DOHH2 (cell line): Measurements from ENCODE around the gene CREB1.

Source experiments
- H3F3A ChIP-seq: fragments of 200-600 bp; sonication (generic), shearing (Covaris generic); 2 replicates; pipeline ENCODE4 v1.6.0; 2016; ENCODE audit warnings: antibody characterized with exemption, mild to moderate bottlenecking; ENCODE audit not compliant: control insufficient read depth, insufficient read depth
- H3K27ac ChIP-seq: fragments of 200-600 bp; sonication (generic); 2 replicates; pipeline ENCODE4 v1.5.1; 2014; ENCODE audit warnings: low read depth, mild to moderate bottlenecking, low read length, moderate library complexity
- H3K27me3 ChIP-seq: fragments of 200-600 bp; sonication (generic); 2 replicates; pipeline ENCODE4 v1.6.1; 2014; ENCODE audit warnings: mild to moderate bottlenecking, low read length, mixed read lengths; ENCODE audit not compliant: control insufficient read depth
- H3K36me3 ChIP-seq: fragments of 200-600 bp; sonication (generic); 2 replicates; pipeline ENCODE4 v1.6.1; 2014; ENCODE audit warnings: mild to moderate bottlenecking, low read length, moderate library complexity, mixed read lengths; ENCODE audit not compliant: control insufficient read depth
- H3K4me1 ChIP-seq: fragments of 200-600 bp; sonication (generic); 2 replicates; pipeline ENCODE4 v1.6.1; 2014; ENCODE audit warnings: mild to moderate bottlenecking, low read length, mixed read lengths; ENCODE audit not compliant: control insufficient read depth
- H3K4me2 ChIP-seq: fragments of 200-600 bp; sonication (generic); 2 replicates; pipeline ENCODE4 v1.6.0; 2014; ENCODE audit warnings: mild to moderate bottlenecking, low read length, moderate library complexity
- H3K4me3 ChIP-seq: fragments of 200-600 bp; sonication (generic); 2 replicates; pipeline ENCODE4 v1.5.1; 2014; ENCODE audit warnings: mild to moderate bottlenecking, low read length, mixed read lengths
- H3K79me2 ChIP-seq: fragments of 200-600 bp; sonication (generic); 2 replicates; pipeline ENCODE4 v1.6.1; 2014; ENCODE audit warnings: mild to moderate bottlenecking, low read length, mixed read lengths; ENCODE audit not compliant: control insufficient read depth
- H3K9me2 ChIP-seq: fragments of 200-600 bp; sonication (generic); replicated peaks from 2 replicates; pipeline ENCODE4 v1.6.1; 2014; ENCODE audit warnings: mild to moderate bottlenecking, low read length, mixed read lengths; ENCODE audit not compliant: control insufficient read depth
- H3K9me3 ChIP-seq: fragments of 200-600 bp; sonication (generic); 2 replicates; pipeline ENCODE4 v1.6.1; 2014; ENCODE audit warnings: antibody characterized with exemption, low read length, mixed read lengths; ENCODE audit not compliant: control insufficient read depth, insufficient read depth
- H4K20me1 ChIP-seq: fragments of 200-600 bp; sonication (generic); 2 replicates; pipeline ENCODE4 v1.6.0; 2014; ENCODE audit warnings: low read depth, mild to moderate bottlenecking, antibody characterized with exemption, low read length, moderate library complexity; ENCODE audit not compliant: control insufficient read depth, insufficient read depth
- EZH2phosphoT487 ChIP-seq: fragments of 200-600 bp; sonication (generic); IDR thresholded peaks from 2 replicates; pipeline ENCODE4 v1.6.1; 2017; ENCODE audit warnings: borderline replicate concordance, mild to moderate bottlenecking, antibody characterized with exemption, low read length, moderate library complexity, mixed read lengths
- TF ChIP-seq, protein P1 (sequence below): fragments of 200-600 bp; sonication (generic); IDR thresholded peaks from one replicate; pipeline ENCODE4 v1.5.1; 2014; ENCODE audit warnings: antibody characterized with exemption, mild to moderate bottlenecking, low read depth, low read length; ENCODE audit not compliant: poor library complexity, severe bottlenecking

The CREB1 gene

DNA sequence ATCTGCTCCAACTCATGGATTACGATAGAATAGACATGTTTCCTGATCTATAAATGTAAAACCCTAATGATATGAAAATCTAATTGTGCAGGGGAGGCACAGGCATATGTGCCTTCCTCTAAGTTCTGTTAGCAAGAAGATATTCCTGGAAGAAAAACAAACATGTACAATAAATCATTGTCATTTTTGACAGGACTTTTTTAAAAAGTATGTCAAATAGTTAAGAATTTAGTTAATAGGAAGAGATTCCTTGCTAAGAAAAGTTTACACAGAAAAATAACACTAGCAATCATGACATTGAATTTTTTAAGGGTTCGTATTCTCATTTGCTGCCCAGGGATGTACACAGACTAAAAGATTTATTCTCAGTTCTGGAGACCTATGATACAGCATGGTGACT is 15.3 kb upstream of the CREB1 start:
- peaks cover 28% of the 10 kb centered on the region for H3K27me3 ChIP-seq
- no peaks in the 10 kb centered on the region for H3K79me2 ChIP-seq
- H3K27ac ChIP-seq: no peak overlapping the region
- H3K4me2 ChIP-seq: no peak overlapping the region
- H3F3A ChIP-seq: no peaks in the 10 kb centered on the region
- no peaks in the 10 kb centered on the region for H3K9me2 ChIP-seq
- no peak overlapping the region for H3K4me3 ChIP-seq
- 0 out of 2 replicates have a peak, but pooled peaks cover 3% of the 10 kb centered on the region for H4K20me1 ChIP-seq
- H3K9me3 ChIP-seq: no peaks in the 10 kb centered on the region
- H3K4me1 ChIP-seq: no peaks in the 10 kb centered on the region
- H3K36me3 ChIP-seq: no peaks in the 10 kb centered on the region
- TF ChIP-seq, protein P1, sequence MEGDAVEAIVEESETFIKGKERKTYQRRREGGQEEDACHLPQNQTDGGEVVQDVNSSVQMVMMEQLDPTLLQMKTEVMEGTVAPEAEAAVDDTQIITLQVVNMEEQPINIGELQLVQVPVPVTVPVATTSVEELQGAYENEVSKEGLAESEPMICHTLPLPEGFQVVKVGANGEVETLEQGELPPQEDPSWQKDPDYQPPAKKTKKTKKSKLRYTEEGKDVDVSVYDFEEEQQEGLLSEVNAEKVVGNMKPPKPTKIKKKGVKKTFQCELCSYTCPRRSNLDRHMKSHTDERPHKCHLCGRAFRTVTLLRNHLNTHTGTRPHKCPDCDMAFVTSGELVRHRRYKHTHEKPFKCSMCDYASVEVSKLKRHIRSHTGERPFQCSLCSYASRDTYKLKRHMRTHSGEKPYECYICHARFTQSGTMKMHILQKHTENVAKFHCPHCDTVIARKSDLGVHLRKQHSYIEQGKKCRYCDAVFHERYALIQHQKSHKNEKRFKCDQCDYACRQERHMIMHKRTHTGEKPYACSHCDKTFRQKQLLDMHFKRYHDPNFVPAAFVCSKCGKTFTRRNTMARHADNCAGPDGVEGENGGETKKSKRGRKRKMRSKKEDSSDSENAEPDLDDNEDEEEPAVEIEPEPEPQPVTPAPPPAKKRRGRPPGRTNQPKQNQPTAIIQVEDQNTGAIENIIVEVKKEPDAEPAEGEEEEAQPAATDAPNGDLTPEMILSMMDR: no peak
- TF ChIP-seq EZH2phosphoT487: no peak

DNA sequence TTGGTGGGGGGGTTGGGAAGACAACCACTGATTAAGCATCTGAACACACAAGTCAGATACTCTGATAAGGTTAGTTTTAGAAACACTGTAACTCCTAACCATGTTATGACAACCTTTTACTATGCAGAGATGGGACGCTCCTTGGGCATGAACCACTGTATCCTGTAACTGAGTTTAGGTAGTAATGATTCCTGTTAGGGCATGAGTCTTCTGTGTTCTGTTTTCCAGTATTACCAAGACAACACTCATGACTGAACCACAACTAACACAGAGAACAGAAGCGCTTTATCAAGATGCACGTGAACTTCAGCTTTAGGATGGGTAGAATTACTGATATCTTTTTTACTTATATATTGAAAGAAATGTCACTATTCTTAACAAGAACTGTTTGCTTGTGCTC is 14.1 kb upstream of the CREB1 start:
- TF ChIP-seq, protein P1: no peak
- no peak for TF ChIP-seq EZH2phosphoT487

DNA sequence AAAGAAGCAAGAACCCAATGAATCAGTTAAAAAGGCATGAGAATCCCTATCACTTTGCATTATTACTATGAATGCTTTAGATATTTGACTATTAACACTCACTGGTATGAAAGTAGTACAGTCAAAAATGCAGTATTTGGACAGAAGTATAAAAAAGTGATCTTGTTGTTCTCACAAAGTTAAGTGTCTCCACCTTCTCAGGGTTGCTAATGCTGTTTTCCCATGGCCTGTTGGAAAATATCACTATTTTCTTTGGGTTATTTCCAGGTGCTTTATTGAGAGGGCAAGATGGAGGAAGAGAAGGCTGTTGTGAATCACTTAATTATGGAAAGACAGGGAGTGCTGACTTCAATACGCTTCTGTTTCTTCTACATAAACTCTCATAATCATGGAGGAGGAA is 13.6 kb upstream of the CREB1 start:
- TF ChIP-seq EZH2phosphoT487: no peak
- TF ChIP-seq, protein P1: no peak
- H3K36me3 ChIP-seq: no peaks in the 10 kb centered on the region
- no peaks in the 10 kb centered on the region for H3K9me3 ChIP-seq
- H4K20me1 ChIP-seq: 0 out of 2 replicates have a peak, but pooled peaks cover 3% of the 10 kb centered on the region
- no peaks in the 10 kb centered on the region for H3K9me2 ChIP-seq
- no peak overlapping the region for H3K4me3 ChIP-seq
- peaks cover 24% of the 10 kb centered on the region for H3K27me3 ChIP-seq
- H3K4me2 ChIP-seq: no peak overlapping the region
- no peaks in the 10 kb centered on the region for H3K79me2 ChIP-seq
- no peak overlapping the region for H3K27ac ChIP-seq
- H3F3A ChIP-seq: no peaks in the 10 kb centered on the region
- H3K4me1 ChIP-seq: no peaks in the 10 kb centered on the region

More for the DNA sequence above, 14.1 kb upstream of the CREB1 start:
- Histone ChIP-seq H3K27me3 (peaks cover 26% of the 10 kb centered on the region), H3K4me2 (no peak overlapping the region), H3K79me2 (no peaks in the 10 kb centered on the region), H3K4me1 (no peaks in the 10 kb centered on the region), H4K20me1 (0 out of 2 replicates have a peak, but pooled peaks cover 3% of the 10 kb centered on the region), H3K36me3 (no peaks in the 10 kb centered on the region), H3K4me3 (no peak overlapping the region), H3K27ac (no peak overlapping the region), H3K9me2 (no peaks in the 10 kb centered on the region), H3K9me3 (no peaks in the 10 kb centered on the region), H3F3A (no peaks in the 10 kb centered on the region)
